H1 (cell line): ENCODE data around the gene HCST. TPM values are rescaled to one million over a fixed set of nuclear protein-coding genes. Genes with fewer than 3 reads are reported as not detected.

Experiments
- CTCF ChIA-PET: fragments of 300-600 bp; sonication (Branson Sonifier 250); formaldehyde crosslinking; loops from one replicate; lab custom pipeline; 2021; ENCODE audit not compliant: partially characterized antibody; lab: Charles Lee
- POLR2A ChIA-PET: fragments of 300-600 bp; sonication (Branson Sonifier 250); formaldehyde crosslinking; loops from one replicate; lab custom pipeline; 2021; ENCODE audit warnings: inconsistent platforms; ENCODE audit not compliant: partially characterized antibody; lab: Charles Lee
- DNase-seq, 2 experiments: peaks; one replicate each; pipeline versions ENCODE4 v3.0.0 to v3.0.0-alpha.2; 2010 to 2022; ENCODE audit warnings: low spot score in 2 of 2, low read depth in 1 of 2, mixed read lengths in 1 of 2
- FAIRE-seq: peaks from 2 replicates; lab custom pipeline; 2011; peaks lifted over from hg19 to GRCh38; lab: Jason Lieb, UNC
- H2AFZ ChIP-seq: 2 replicates; pipeline ENCODE4 v1.8.1; 2012; ENCODE audit warnings: low read length, inconsistent platforms
- H2AK5ac ChIP-seq: 2 replicates; pipeline ENCODE4 v1.6.1; 2013; ENCODE audit warnings: low read depth, low read length
- H2BK120ac ChIP-seq: replicated peaks from 2 replicates; pipeline ENCODE3; 2013; ENCODE audit warnings: low read depth, low read length, inconsistent platforms
- H2BK12ac ChIP-seq: 2 replicates; pipeline ENCODE4 v1.6.1; 2013; ENCODE audit warnings: low read depth, low read length
- H2BK15ac ChIP-seq: 2 replicates; pipeline ENCODE4 v1.6.1; 2013; ENCODE audit warnings: low read length
- H2BK20ac ChIP-seq: 2 replicates; pipeline ENCODE4 v1.6.1; 2013; ENCODE audit warnings: low read length
- H2BK5ac ChIP-seq: 2 replicates; pipeline ENCODE4 v1.6.1; 2013; ENCODE audit warnings: low read depth, low read length
- H3K14ac ChIP-seq: 2 replicates; pipeline ENCODE4 v1.6.1; 2013; ENCODE audit warnings: inconsistent platforms; ENCODE audit not compliant: insufficient read length
- H3K18ac ChIP-seq: 2 replicates; pipeline ENCODE4 v1.6.1; 2013; ENCODE audit warnings: low read length; ENCODE audit errors: extremely low read depth
- H3K23ac ChIP-seq: 2 replicates; pipeline ENCODE4 v1.6.1; 2013; ENCODE audit warnings: inconsistent platforms; ENCODE audit not compliant: insufficient read length
- H3K23me2 ChIP-seq: 2 replicates; pipeline ENCODE4 v1.6.1; 2013; ENCODE audit warnings: low read depth, low read length
- H3K27ac ChIP-seq: 2 replicates; pipeline ENCODE4 v1.6.1; 2011; ENCODE audit warnings: low read depth, low read length, inconsistent platforms
- H3K27me3 ChIP-seq, 4 experiments: replicated peaks in 1 of 4; 1 replicate in 1 of 4; 2 replicates in 3 of 4; pipeline versions ENCODE4 v1.6.1 to v1.8.1; 2011 to 2013; ENCODE audit warnings: low read length in 3 of 4, mild to moderate bottlenecking in 3 of 4, inconsistent platforms in 2 of 4, mixed read lengths in 2 of 4, moderate library complexity in 1 of 4; ENCODE audit not compliant: control insufficient read depth in 3 of 4, insufficient read depth in 3 of 4; ENCODE audit errors: extremely low read depth in 1 of 4
- H3K36me3 ChIP-seq, 4 experiments: 2 replicates each; pipeline versions ENCODE4 v1.6.1 to v1.8.1; 2011 to 2013; ENCODE audit warnings: mild to moderate bottlenecking in 4 of 4, low read length in 3 of 4, moderate library complexity in 2 of 4, control low read depth in 1 of 4, inconsistent platforms in 1 of 4; ENCODE audit not compliant: insufficient read depth in 4 of 4, control insufficient read depth in 2 of 4
- H3K4ac ChIP-seq: replicated peaks from 2 replicates; pipeline ENCODE3; 2013; ENCODE audit warnings: low read length, low read depth, mixed read lengths, inconsistent platforms; ENCODE audit not compliant: insufficient read length
- H3K4me1 ChIP-seq, 4 experiments: replicated peaks in 1 of 4; 1 replicate in 1 of 4; 2 replicates in 3 of 4; pipeline versions ENCODE4 v1.6.1 to v1.8.1; 2011 to 2013; ENCODE audit warnings: low read length in 3 of 4, inconsistent platforms in 2 of 4, mixed read lengths in 1 of 4; ENCODE audit not compliant: insufficient read depth in 4 of 4, control insufficient read depth in 3 of 4
- H3K4me2 ChIP-seq, 2 experiments: 2 replicates each; pipeline versions ENCODE4 v1.6.1 to v1.8.1; 2011 to 2013; ENCODE audit warnings: low read depth in 2 of 2, low read length in 2 of 2, control low read depth in 1 of 2, inconsistent platforms in 1 of 2, mild to moderate bottlenecking in 1 of 2; ENCODE audit not compliant: insufficient read depth in 1 of 2
- H3K4me3 ChIP-seq, 4 experiments: fragments of 200-600, 300-600 bp in 1 of 4; sonication (generic), shearing (Covaris generic), sonication (Bioruptor Twin) in 1 of 4; 2 replicates each; pipeline versions ENCODE4 v1.5.1 to v1.8.1; 2011 to 2016; ENCODE audit warnings: low read length in 4 of 4, low read depth in 3 of 4, control low read depth in 2 of 4, inconsistent platforms in 2 of 4, mild to moderate bottlenecking in 2 of 4, mixed read lengths in 1 of 4, moderate library complexity in 1 of 4; ENCODE audit not compliant: insufficient read depth in 2 of 4; ENCODE audit errors: extremely low read depth in 1 of 4
- H3K56ac ChIP-seq: replicated peaks from 2 replicates; pipeline ENCODE3; 2013; ENCODE audit warnings: low read depth, mild to moderate bottlenecking, mixed read lengths, low read length, inconsistent platforms; ENCODE audit not compliant: insufficient read length
- H3K79me1 ChIP-seq: 2 replicates; pipeline ENCODE4 v1.6.1; 2013; ENCODE audit warnings: low read depth, low read length, control low read depth
- H3K79me2 ChIP-seq, 2 experiments: 2 replicates each; pipeline versions ENCODE4 v1.6.1 to v1.8.1; 2012 to 2013; ENCODE audit warnings: low read length in 2 of 2, mild to moderate bottlenecking in 2 of 2, inconsistent platforms in 1 of 2; ENCODE audit not compliant: insufficient read depth in 2 of 2, control insufficient read depth in 1 of 2
- H3K9ac ChIP-seq, 4 experiments: replicated peaks in 1 of 4; 1 replicate in 1 of 4; 2 replicates in 3 of 4; pipeline versions ENCODE4 v1.6.1 to v1.8.1; 2011 to 2013; ENCODE audit warnings: low read depth in 3 of 4, low read length in 3 of 4, control low read depth in 2 of 4, mild to moderate bottlenecking in 2 of 4, moderate library complexity in 2 of 4, inconsistent platforms in 1 of 4; ENCODE audit errors: extremely low read depth in 1 of 4
- H3K9me3 ChIP-seq, 2 experiments: 2 replicates each; pipeline versions ENCODE4 v1.6.1 to v1.8.1; 2012 to 2013; ENCODE audit warnings: mild to moderate bottlenecking in 2 of 2, moderate library complexity in 2 of 2, control low read depth in 1 of 2, inconsistent platforms in 1 of 2, low read depth in 1 of 2, low read length in 1 of 2, mixed read lengths in 1 of 2; ENCODE audit not compliant: insufficient read depth in 2 of 2
- H4K20me1 ChIP-seq, 2 experiments: replicated peaks in 1 of 2; 2 replicates each; pipeline versions ENCODE3 to v1.8.1; 2011 to 2013; ENCODE audit warnings: inconsistent platforms in 2 of 2, low read length in 2 of 2, mild to moderate bottlenecking in 1 of 2; ENCODE audit not compliant: insufficient read depth in 2 of 2, control insufficient read depth in 1 of 2
- H4K5ac ChIP-seq: 2 replicates; pipeline ENCODE4 v1.6.1; 2013; ENCODE audit warnings: low read length, low read depth, mixed read lengths, inconsistent platforms; ENCODE audit not compliant: insufficient read length
- H4K8ac ChIP-seq: 2 replicates; pipeline ENCODE4 v1.8.0; 2013; ENCODE audit warnings: mild to moderate bottlenecking, moderate library complexity, low read length, inconsistent platforms; ENCODE audit not compliant: insufficient read depth; ENCODE audit errors: extremely low read depth
- H4K91ac ChIP-seq: replicated peaks from 2 replicates; pipeline ENCODE3; 2013; ENCODE audit warnings: low read length, mixed read lengths, inconsistent platforms; ENCODE audit not compliant: insufficient read length
- BACH1 ChIP-seq: IDR thresholded peaks from 2 replicates; pipeline ENCODE4 v1.6.1; 2012; ENCODE audit warnings: low read length, improper control_type of control experiment
- CBX5 ChIP-seq: fragments of 300-800, 300-1000 bp; sonication (generic); IDR thresholded peaks from 2 replicates; pipeline ENCODE4 v1.7.1; 2016; ENCODE audit warnings: antibody characterized with exemption, low read length, low read depth
- CTCF ChIP-seq, 3 experiments: IDR thresholded peaks; 1 replicate in 2 of 3; 2 replicates in 1 of 3; pipeline versions ENCODE4 v1.5.1 to v1.6.1; 2011; ENCODE audit warnings: low read length in 3 of 3, mild to moderate bottlenecking in 3 of 3, inconsistent platforms in 2 of 3, low read depth in 1 of 3, moderate library complexity in 1 of 3; ENCODE audit not compliant: insufficient read depth in 1 of 3; ENCODE audit errors: control extremely low read depth in 1 of 3
- POLR2AphosphoS5 ChIP-seq: IDR thresholded peaks from 2 replicates; pipeline ENCODE4 v1.6.1; 2011; ENCODE audit warnings: low read depth, low read length
- RAD21 ChIP-seq, 2 experiments: IDR thresholded peaks in 1 of 2; conservative IDR thresholded peaks in 1 of 2; 2 replicates each; pipeline ENCODE4 v1.6.1; 2011; ENCODE audit warnings: low read depth in 2 of 2, low read length in 2 of 2, improper control_type of control experiment in 1 of 2, inconsistent platforms in 1 of 2, mild to moderate bottlenecking in 1 of 2, moderate library complexity in 1 of 2
- RXRA ChIP-seq: IDR thresholded peaks from 2 replicates; pipeline ENCODE4 v1.6.1; 2011; ENCODE audit warnings: low read depth, mild to moderate bottlenecking, low read length, moderate library complexity; ENCODE audit not compliant: insufficient read depth
- SIN3A ChIP-seq, 2 experiments: IDR thresholded peaks in 1 of 2; conservative IDR thresholded peaks in 1 of 2; 2 replicates each; pipeline ENCODE4 v1.6.1; 2011 to 2012; ENCODE audit warnings: low read length in 2 of 2, improper control_type of control experiment in 1 of 2, low read depth in 1 of 2, mild to moderate bottlenecking in 1 of 2
- SP1 ChIP-seq: IDR thresholded peaks from 2 replicates; pipeline ENCODE4 v1.6.1; 2011; ENCODE audit warnings: low read depth, low read length
- TAF1 ChIP-seq: IDR thresholded peaks from 2 replicates; pipeline ENCODE4 v1.6.1; 2011; ENCODE audit warnings: mild to moderate bottlenecking, low read depth, low read length
- WGBS, 2 experiments: shearing (Covaris generic) in 1 of 2; methylation state at CpG; one replicate each; pipeline versions ENCODE4 v1.1.6 to v1.1.7; 2013 to 2015; ENCODE audit warnings: low lambda C conversion rate in 2 of 2, mixed read lengths in 2 of 2, inconsistent platforms in 1 of 2, low coverage in 1 of 2, missing lambda C conversion rate in 1 of 2; ENCODE audit not compliant: insufficient replicate concordance in 2 of 2, insufficient coverage in 1 of 2, insufficient read length in 1 of 2; ENCODE audit errors: extremely low coverage in 1 of 2, missing lambda C conversion rate in 1 of 2; 5-methylcytosine and 5-hydroxymethylcytosine counted together
- polyA plus RNA-seq, 7 experiments: library from polyadenylated mRNA; depleted of rRNA in 3 of 7; stranded (reverse) in 5 of 7; unstranded in 2 of 7; fragments of >200 nt in 5 of 7; fragments of 200-250 nt in 2 of 7; gene quantifications; 1 replicate in 5 of 7; 2 replicates in 1 of 7; 4 replicates in 1 of 7; pipeline versions ENCODE4 v1.2.1 to v1.2.3, GENCODE V29; 2011 to 2013; ENCODE audit warnings: missing spikeins in 2 of 7, mixed read lengths in 2 of 7
- total RNA-seq: library from RNA; stranded (reverse); fragmentation: NEBNext Ultra II Directional; extraction: Animal tissue kit (Norgen Biotek cat#: 25700); gene quantifications from 2 replicates; pipeline ENCODE4 v1.2.1, GENCODE V29; 2021

The HCST gene
- total and polyA plus RNA-seq, 2 of the 8 experiments (the other 6 are each of a cell fraction or from before 2014, with no cell fraction given) = 2.8 TPM; not detected in 1

- FAIRE-seq (peak; percentile 72), DNase-seq (no peak)
- no peak overlapping the region for H2BK12ac ChIP-seq
- H2BK15ac ChIP-seq = no peak overlapping the region
- H4K91ac ChIP-seq = no peak overlapping the region
- H3K56ac ChIP-seq = no peak overlapping the region
- no peaks in the 10 kb centered on the region for H3K23me2 ChIP-seq
- H2AFZ ChIP-seq = no peak overlapping the region
- no peak overlapping the region for H3K23ac ChIP-seq
- H4K5ac ChIP-seq = no peak overlapping the region
- 0 out of 7 replicates have a peak, but pooled peaks cover 0 to 5% (median 1%) of the 10 kb centered on the region in 4 experiments for H3K27me3 ChIP-seq
- H2BK20ac ChIP-seq = no peak overlapping the region
- no peaks in the 10 kb centered on the region for H3K79me1 ChIP-seq
- ChIA-PET POLR2A (interaction anchor here (1.6 to 1.7 kb wide), 2 partner anchors 11 to 50 kb away, joined by 4 to 6 read pairs; no protein-coding TSS in a partner anchor), CTCF (interaction anchor here (0.6 to 5.2 kb wide), 22 partner anchors 10 to 333 kb away, joined by 3 to 23 read pairs (median 5); partner anchors contain the start of gene APLP1)
- H4K8ac ChIP-seq = no peak overlapping the region
- H3K4ac ChIP-seq = no peak overlapping the region
- peaks cover 0 to 6% (median 1%) of the 10 kb centered on the region in 4 experiments; a peak in 3 of 7 replicates for H3K4me1 ChIP-seq
- H3K9me3 ChIP-seq = no peaks in the 10 kb centered on the region
- peaks cover 0 to 3% (median 0%) of the 10 kb centered on the region in 4 experiments; a peak in 1 of 8 replicates for H3K36me3 ChIP-seq
- H3K4me2 ChIP-seq = no peak overlapping the region
- H3K4me3 ChIP-seq = no peak overlapping the region
- H2AK5ac ChIP-seq = no peak overlapping the region
- H2BK5ac ChIP-seq = no peak overlapping the region
- H3K18ac ChIP-seq = no peak overlapping the region
- H3K14ac ChIP-seq = no peak overlapping the region
- H4K20me1 ChIP-seq = peaks cover 0 to 3% of the 10 kb centered on the region in 2 experiments
- H2BK120ac ChIP-seq = no peak overlapping the region
- H3K9ac ChIP-seq = no peak overlapping the region; a peak in 1 of 7 replicates
- 36% methylated on average over 8 of the region's 8 CpGs; no CpG with 5 or more reads in 1 of the 2 experiments for WGBS, 2 experiments
- no peaks in the 10 kb centered on the region for H3K79me2 ChIP-seq
- no peak overlapping the region for H3K27ac ChIP-seq
- TF ChIP-seq CTCF (IDR thresholded peaks at IDR 0.05; ENCODE audit: control extremely low read depth in 1 of 3, insufficient read depth in 1 of 3, low read depth in 1 of 3, low read length in 3 of 3) = peak in 2 of 3 experiments; percentile 46; a peak in 2 of 4 replicates
- peak; percentile 74 to 78 for TF ChIP-seq RAD21 (IDR thresholded peaks at IDR 0.05 in 1 of 2, conservative IDR thresholded peaks at IDR 0.05 in 1 of 2; ENCODE audit: low read depth in 2 of 2, low read length in 2 of 2)
- no peak for TF ChIP-seq BACH1
- TF ChIP-seq RXRA = no peak
- TF ChIP-seq CBX5 = no peak
- TF ChIP-seq SP1 = no peak
- TF ChIP-seq TAF1 = no peak
- TF ChIP-seq POLR2AphosphoS5 = no peak
- TF ChIP-seq SIN3A (conservative IDR thresholded peaks at IDR 0.05 in 1 of 2, IDR thresholded peaks at IDR 0.05 in 1 of 2; ENCODE audit: low read depth in 1 of 2, low read length in 2 of 2) = no peak; a peak in 1 of 4 replicates
Measured at GRCh38 chr19:35882114-35882832, 20.1 kb upstream of the HCST start.
